SIG-M5 treated with dmso at 0.1 percent for 504 hours (cell line): ENCODE measurements around the gene STX17.
"Not testable (repeated sequence)": the region's sequence is repeated elsewhere in the genome, so short reads cannot be mapped to it uniquely, and the experiment has no call there.

Source experiments
- DNase-seq: peaks from one replicate; lab custom pipeline; 2025; ENCODE audit not compliant: unreplicated experiment; lab: John Stamatoyannopoulos, UW

Gene STX17

DNA sequence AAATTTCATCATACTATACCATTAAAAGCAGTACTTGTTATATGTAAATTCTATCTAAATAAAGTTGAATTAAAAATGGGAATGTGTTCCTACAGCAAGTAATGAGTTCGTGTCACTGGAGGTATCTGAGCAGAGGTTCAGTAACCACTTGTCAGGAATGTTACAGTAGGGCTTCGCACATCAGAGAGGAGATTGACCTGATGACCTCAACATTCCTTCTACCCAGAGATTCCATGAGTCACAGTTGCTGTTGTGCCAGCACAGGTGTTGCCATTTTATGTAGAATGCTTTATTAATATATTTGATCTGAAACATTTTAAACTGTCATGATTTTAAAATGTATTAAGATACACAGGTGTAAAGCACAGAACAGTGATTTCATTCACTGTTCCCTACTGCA, 60.3 kb downstream of the STX17 start:
- no peak for DNase-seq

DNA sequence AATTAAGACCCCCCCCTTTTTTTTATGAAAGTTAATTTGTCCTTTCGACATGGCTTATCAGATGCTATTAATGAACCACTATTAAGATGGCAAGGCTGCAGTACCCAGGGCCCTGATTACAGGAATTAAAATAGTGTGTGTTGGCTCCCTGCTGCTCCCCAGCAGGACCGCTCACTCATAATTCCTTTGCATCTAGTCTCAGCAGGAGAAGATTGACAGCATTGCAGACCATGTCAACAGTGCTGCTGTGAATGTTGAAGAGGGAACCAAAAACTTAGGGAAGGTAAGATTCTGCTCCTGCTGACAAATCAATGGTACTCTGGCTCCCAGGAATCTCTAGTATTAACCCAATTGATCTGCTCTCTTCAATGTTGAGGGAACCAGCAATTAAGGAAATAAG, 61.0 kb downstream of the STX17 start:
- no peak for DNase-seq

DNA sequence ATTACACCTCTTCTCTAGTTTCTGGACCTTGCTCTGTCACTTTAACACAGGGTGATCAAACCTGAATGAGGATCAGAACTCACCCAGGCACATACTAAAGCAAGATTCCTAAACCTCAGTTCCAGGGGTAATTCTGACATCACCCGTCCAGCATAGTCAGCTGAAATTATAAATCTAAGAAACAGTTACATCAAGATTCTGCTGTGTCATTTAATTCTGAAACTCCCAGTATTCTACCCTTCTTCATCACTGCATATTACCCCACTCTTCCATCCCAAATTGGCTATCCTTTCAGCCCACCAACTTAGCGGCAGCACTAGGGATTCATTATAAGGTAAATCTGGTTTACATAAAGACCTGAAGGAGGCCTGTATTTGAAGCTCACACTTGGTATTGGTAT, 64.0 kb downstream of the STX17 start:
- no peak for DNase-seq

DNA sequence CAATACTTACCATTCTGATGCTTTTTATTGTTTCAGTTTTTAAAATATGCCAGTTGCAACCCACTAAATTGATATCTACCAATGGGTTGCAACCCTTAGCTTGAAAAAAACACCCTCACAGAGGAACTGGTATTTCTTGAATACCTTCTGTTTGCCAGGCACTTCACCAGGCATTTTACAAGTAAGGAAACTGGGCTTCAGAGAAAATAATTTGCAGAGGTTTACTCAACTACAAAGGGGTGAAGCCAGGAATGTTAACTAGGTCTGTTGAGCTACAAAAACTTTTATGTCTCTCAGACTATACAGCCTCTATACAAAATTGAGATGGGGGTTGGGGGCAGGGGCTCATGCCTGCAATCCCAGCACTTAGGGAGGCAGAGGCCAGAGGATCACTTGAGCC, 65.0 kb downstream of the STX17 start:
- DNase-seq, result peak; percentile 7

DNA sequence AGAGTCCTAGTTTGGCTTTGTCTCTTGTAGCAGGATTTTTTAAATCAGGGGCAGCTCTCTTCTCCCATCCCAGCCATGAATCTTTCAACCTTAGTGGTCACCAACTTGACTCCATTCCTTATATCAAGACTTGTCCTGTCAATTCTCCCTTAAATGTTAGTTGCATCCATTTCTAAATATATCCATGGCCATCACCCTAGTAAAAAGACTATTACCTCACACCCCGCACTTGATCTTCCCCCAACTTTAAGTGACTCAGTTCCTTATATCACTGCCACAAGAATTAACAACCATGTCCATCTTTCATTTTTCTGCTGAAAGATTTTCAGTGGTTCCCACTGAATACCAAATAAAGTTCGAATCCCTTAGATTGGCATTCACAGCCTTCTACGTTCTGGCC, 67.0 kb downstream of the STX17 start:
- no peak for DNase-seq

DNA sequence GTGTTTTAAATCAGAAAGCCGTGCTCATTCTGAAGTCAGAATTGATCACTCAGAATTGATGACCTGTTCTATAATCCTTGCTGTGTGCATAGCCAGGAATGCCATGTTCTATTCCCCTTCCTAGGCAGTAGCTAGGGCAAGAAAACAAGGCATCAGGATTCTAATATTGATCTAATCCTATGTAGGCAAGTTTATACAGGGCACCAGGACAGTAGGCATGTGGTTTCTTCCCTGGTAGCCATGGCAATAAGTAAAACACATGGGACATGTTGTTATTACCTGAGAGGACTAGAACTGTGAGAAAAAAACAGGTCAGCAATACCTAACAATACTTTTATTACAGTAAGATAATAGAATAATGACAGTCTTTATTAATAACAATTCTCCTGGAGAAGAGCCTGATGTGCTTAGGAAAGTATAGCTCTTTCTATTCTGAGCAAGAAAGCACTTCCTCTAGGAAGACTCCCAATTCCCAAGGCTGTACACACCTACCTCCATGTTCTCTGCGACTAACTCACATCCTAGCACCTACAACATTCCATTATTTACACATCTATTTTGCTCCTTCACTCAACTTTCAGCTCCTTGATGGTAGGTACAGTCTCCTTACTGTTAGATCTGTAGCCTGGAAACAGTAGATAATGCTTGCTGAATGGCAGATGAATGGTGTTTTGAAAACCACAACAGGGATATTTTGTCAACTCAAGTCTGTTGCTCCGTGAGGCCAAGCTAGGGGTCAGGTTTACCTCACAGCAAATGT, 70.8 kb downstream of the STX17 start:
- DNase-seq, result no peak

DNA sequence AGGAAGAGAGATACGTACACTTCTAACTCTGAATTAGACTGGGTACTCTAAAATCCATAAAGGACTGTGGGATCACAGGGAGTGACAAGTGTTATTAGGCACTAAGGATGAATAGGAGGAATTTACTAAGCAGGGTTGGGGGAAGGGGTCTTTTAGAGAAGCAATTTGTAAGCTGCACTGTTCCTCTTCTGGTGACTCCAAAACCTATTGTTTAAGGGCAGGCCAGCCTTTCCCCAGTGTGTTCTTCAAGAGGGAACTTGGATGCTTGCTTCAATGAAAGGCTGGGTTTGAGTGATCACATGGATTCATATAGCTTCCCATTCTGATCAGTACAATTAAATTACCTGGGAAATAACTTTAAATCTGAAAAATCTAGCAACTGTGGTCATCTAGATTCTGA, 71.8 kb downstream of the STX17 start:
- no peak for DNase-seq

DNA sequence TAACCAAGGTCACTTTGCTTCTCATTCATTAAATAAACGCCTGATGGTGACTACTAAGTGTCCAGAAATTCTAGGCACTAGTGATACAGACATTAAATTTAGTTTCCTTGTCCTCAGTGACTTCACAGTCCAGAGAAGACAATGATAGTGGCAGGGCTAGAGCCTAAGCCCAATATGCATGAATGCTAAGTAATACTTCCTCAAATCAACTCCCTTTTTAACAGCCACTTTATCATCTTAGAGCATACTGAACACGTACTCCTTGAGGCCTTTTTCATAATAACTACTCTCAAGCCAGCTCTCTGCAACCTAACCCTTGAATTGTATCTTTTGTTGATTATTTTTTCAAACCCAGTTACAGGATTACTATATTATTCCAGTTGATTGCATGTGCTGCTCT, 74.1 kb downstream of the STX17 start:
- no peak for DNase-seq

DNA sequence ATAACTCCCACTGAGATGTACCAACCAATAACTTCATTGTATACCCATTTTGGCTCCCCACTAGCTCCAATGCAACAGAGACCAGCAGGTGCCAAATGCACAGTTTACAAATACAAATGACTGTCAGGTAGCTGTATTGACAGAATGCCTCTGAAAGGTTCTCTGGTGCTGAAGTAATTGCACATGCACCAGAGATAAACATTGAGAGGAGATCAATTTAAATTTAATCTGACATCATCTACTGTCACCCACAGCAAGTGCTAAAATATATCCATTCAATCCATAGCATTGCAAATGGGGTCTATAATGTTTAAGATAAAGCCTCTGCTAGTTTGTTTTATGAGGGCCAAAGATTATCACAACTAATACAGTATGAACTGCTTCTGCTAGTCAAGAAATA, 80.2 kb downstream of the STX17 start:
- no peak for DNase-seq

DNA sequence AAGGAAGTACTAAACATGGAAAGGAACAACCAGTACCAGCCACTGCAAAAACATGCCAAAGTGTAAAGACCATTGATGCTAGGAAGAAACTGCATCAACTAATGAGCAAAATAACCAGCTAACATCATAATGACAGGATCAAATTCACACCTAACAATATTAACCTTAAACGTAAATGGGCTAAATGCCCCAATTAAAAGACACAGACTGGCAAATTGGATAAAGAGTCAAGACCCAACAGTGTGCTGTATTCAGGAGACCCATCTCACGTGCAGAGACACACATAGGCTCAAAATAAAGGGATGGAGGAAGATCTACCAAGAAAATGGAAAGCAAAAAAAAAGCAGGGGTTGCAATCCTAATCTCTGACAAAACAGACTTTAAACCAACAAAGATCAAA, 84.1 kb downstream of the STX17 start:
- DNase-seq, result not testable (repeated sequence)

DNA sequence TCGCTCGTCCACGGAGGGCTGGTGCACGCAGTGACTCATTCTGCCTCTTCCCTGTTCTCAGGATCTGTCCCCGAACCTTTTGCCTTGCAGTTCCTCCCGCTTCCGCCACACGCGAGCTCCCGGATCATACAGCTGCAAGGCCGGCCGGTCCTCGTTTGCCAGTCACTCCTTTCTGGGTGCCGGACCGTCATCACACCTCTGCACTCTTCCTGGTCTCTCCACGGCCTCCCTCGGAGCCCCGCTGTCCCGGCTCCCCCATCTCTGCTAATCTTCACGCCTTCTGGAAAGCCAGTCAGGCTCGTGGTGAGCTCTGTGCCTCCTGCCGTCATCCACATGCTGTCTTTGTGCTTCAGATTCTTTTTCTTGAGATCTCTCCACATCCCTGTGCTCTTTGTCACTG, 91.8 kb downstream of the STX17 start:
- no peak for DNase-seq

DNA sequence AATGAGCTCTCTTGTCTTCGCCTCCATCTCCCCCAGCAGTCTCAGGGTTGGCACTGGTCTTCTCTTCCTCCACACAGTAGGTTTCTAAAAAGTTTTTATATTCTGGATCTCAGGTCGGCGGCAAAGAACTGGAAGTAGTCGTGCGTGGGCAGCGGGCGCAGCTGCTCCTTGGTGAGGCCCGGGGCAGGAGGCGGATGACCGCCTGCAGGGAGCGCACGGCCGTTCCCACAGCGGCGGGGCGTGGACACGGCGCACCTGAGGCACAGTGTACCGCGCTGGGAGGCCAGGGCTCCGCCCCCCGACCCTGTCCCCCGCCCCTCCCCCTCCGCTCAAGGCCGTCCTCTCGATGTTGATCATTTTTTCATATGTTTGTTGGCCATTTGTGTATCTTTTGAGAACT, 92.4 kb downstream of the STX17 start:
- DNase-seq, result no peak

DNA sequence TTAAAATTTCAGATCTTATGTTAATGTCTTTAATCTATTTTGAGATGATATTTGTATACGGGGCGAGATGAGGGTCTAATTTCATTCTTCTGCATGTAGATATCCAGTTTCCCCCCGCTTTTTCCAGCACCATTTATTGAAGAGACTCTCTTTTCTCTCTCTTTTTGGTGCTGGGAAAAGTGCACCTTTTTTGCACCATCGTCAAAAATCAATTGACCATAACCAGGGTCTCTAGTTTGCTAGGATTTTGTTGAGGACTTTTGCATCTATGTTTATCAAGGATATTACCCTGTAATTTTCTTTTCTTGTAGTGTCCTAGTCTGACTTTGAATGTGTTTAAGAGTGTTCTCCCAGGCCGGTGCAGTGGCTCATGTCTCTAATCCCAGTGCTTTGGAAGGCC, 93.3 kb downstream of the STX17 start:
- no peak for DNase-seq

DNA sequence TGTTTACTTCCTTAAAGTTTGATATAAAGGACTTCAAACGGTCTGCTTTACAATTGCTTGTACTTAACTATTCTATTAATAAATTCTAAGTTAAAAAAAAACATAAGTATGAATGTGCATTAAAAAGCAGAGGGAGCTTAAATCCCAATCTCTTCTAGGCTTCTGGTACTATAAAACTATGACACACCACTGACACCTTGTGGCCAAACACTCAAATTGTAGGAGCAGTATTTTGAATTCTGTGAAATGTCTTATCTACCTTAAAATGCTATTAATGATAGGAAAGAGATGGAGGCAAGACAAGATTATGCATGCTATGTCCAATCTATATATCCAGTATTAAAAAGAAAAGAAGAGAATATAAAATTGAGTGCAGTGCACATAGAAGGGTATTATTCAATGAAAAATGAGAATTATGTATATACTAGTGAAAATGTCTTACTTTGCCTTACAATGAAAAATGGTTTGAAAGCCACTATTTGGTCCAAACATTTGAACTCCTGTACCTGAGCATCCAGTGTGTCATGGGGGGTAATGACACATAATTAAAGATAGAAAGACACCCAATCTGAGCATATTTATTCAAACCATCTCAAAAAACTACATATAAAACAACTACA, 104.7 kb downstream of the STX17 start:
- peak; percentile 72 for DNase-seq

DNA sequence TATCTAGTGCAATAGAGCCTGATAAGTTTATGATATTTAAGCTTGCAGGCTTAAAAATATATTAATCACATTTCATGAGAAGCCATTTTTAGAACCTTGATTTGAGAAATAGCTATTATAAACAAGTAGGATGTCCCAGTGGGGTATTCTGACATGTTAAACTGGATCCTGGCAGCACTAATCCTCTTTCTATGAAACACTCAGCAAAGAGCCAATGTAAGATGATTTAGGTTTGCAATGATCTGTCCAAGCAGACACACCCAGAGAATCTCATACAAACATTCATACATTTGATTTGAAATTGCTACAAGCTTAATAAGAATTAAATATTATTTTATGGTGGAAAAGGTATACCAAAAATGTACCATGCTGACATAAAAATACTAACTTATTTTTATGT, 105.8 kb downstream of the STX17 start:
- DNase-seq, result no peak

DNA sequence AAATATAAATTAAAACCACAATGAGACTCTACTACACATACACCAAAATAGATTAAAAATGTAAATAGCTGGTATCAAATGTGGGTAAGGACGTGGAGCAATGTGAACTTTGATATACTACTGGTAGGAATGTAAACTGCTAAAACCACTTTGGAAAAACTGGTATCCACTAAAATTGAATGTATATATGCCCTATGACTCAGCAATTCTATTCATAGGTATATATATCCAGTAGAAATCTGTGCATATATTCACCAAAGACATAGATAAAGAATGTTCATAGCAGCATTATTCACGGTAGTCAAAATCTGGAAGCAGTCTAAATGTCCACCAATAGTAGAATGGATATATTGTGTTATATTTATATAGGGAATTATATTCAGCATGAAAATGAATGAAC, 107.1 kb downstream of the STX17 start:
- no peak for DNase-seq

DNA sequence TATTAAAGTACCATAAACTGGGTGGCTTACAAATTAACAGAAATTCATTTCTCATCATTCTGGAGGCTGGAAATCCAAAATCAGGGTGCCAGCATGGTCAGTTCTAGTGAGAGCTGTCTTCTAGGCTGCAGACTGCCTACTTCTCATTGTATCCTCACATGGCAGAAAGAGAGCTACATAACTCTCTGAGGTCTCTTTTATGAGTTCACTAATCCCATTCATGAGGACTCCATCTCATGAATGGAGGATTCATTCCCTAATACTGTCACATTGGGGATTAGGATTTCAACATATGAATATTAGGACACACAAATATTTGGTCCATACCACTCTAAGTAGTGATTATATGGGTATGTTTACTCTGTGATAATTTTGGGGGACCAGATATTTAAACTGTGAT, 108.4 kb downstream of the STX17 start:
- DNase-seq, result no peak

DNA sequence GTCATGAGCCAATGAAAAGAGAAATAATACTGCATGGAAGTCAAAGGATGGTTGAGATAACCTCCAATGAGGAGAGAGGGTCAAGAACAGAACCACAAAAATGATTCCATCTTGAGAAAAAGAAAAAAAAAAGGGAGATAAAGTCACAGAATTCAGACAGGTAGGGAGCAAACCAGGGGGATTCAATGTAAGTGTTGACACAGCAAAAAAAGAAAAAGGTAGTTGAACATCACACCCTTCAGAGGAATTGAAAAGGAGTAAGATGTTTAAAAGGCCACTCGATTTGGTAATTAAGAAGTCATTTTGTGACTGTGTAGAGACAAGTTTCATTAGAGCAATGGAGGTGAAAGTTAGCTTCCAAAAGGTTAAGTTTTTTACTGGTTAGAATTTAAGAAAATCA, 113.1 kb downstream of the STX17 start:
- DNase-seq, result no peak
